HCT116 (cell line): ENCODE measurements around the gene IL1RAPL2. TPM values are rescaled to one million over a fixed set of nuclear protein-coding genes. Genes with fewer than 3 reads are reported as not detected.

Experiments
- ATAC-seq: fragments of 200-7000 bp; cut with Tn5 transposase; 2 replicates; pipeline ENCODE4 v1.9.1; 2020; ENCODE audit warnings: mild to moderate bottlenecking, moderate library complexity
- BruUV-seq: library from RNA; stranded (reverse); fragments of 400-500 nt; replicated peaks from 2 replicates; lab custom pipeline; 2021; lab: Mats Ljungman, UMichigan
- CTCF ChIA-PET: fragments of 300-600 bp; sonication (Branson Sonifier 250); formaldehyde crosslinking; loops from one replicate; lab custom pipeline; 2021; ENCODE audit warnings: antibody characterized with exemption; lab: Charles Lee
- POLR2A ChIA-PET: fragments of 300-600, 350-600 bp; sonication (Branson Sonifier 250); formaldehyde crosslinking; loops from one replicate; lab custom pipeline; 2021; ENCODE audit warnings: antibody characterized with exemption; lab: Charles Lee
- RAD21 ChIA-PET, 2 experiments: fragments of 300-600 bp; sonication (Branson Sonifier 250); formaldehyde crosslinking; loops; one replicate each; lab custom pipeline; 2023; ENCODE audit warnings: low total read pairs in 2 of 2; ENCODE audit not compliant: uncharacterized antibody in 2 of 2, unreplicated experiment in 2 of 2, low non-redundant PET in 1 of 2; lab: Charles Lee
- DNase-seq: peaks from one replicate; pipeline ENCODE4 v3.0.0-alpha.2; 2010; ENCODE audit warnings: low read depth, low spot score
- H2AFZ ChIP-seq: fragments of 200-600 bp; shearing (Covaris generic), sonication (generic); 2 replicates; pipeline ENCODE4 v1.6.1; 2017; ENCODE audit warnings: low read depth, mixed run types, mixed read lengths, antibody characterized with exemption, low read length; ENCODE audit not compliant: poor library complexity, severe bottlenecking
- H3K27ac ChIP-seq: 2 replicates; pipeline ENCODE4 v1.5.1; 2012; ENCODE audit warnings: low read depth, low read length
- H3K27me3 ChIP-seq: fragments of 200-600 bp; sonication (generic); 2 replicates; pipeline ENCODE4 v1.6.1; 2016; ENCODE audit warnings: mixed run types, low read length, mixed read lengths; ENCODE audit not compliant: insufficient read depth
- H3K36me3 ChIP-seq, 2 experiments: fragments of 200-500 bp in 1 of 2; fragments of 200-600 bp in 1 of 2; sonication (Bioruptor generic) in 1 of 2; sonication (generic) in 1 of 2; 2 replicates each; pipeline versions ENCODE4 v1.5.1 to v1.6.1; 2014 to 2016; ENCODE audit warnings: low read length in 2 of 2, inconsistent platforms in 1 of 2, mixed read lengths in 1 of 2, mixed run types in 1 of 2; ENCODE audit not compliant: insufficient read depth in 2 of 2, control insufficient read depth in 1 of 2
- H3K4me1 ChIP-seq, 2 experiments: fragments of 200-600 bp in 1 of 2; sonication (generic) in 1 of 2; 2 replicates each; pipeline versions ENCODE4 v1.5.1 to v1.6.1; 2012 to 2017; ENCODE audit warnings: low read length in 2 of 2, inconsistent platforms in 1 of 2, mild to moderate bottlenecking in 1 of 2, mixed read lengths in 1 of 2, mixed run types in 1 of 2, moderate library complexity in 1 of 2; ENCODE audit not compliant: insufficient read depth in 2 of 2, control insufficient read depth in 1 of 2
- H3K4me2 ChIP-seq: fragments of 200-600 bp; sonication (generic); 2 replicates; pipeline ENCODE4 v1.6.1; 2017; ENCODE audit warnings: mixed run types, low read length, mixed read lengths
- H3K4me3 ChIP-seq, 2 experiments: fragments of 200-600 bp in 1 of 2; sonication (generic) in 1 of 2; replicated peaks in 1 of 2; 2 replicates each; pipeline ENCODE4 v1.5.1; 2011 to 2016; ENCODE audit warnings: low read length in 2 of 2, control low read depth in 1 of 2, low read depth in 1 of 2, mild to moderate bottlenecking in 1 of 2, mixed read lengths in 1 of 2, mixed run types in 1 of 2
- H3K79me2 ChIP-seq: fragments of 200-600 bp; sonication (generic); 2 replicates; pipeline ENCODE4 v1.6.1; 2017; ENCODE audit warnings: mild to moderate bottlenecking, mixed run types, low read length, moderate library complexity, mixed read lengths; ENCODE audit not compliant: insufficient read depth
- H3K9ac ChIP-seq: fragments of 200-600 bp; sonication (generic); 2 replicates; pipeline ENCODE4 v1.6.1; 2016; ENCODE audit warnings: low read length, mixed read lengths
- H3K9me2 ChIP-seq: fragments of 200-600 bp; sonication (generic), shearing (Covaris generic); 2 replicates; pipeline ENCODE4 v1.6.1; 2017; ENCODE audit warnings: mixed run types, mild to moderate bottlenecking, moderate library complexity; ENCODE audit not compliant: insufficient read depth
- H3K9me3 ChIP-seq, 2 experiments: fragments of 200-500 bp in 1 of 2; fragments of 200-600 bp in 1 of 2; sonication (Bioruptor generic) in 1 of 2; sonication (generic) in 1 of 2; 2 replicates each; pipeline ENCODE4 v1.6.1; 2014 to 2017; ENCODE audit warnings: low read length in 2 of 2, mixed read lengths in 2 of 2, inconsistent platforms in 1 of 2, low read depth in 1 of 2, mild to moderate bottlenecking in 1 of 2, mixed run types in 1 of 2, moderate library complexity in 1 of 2; ENCODE audit not compliant: control insufficient read depth in 1 of 2, insufficient read depth in 1 of 2
- H4K20me1 ChIP-seq: fragments of 200-600 bp; sonication (generic), shearing (Covaris generic); 2 replicates; pipeline ENCODE4 v1.6.1; 2017; ENCODE audit warnings: mixed run types, mild to moderate bottlenecking, moderate library complexity; ENCODE audit not compliant: insufficient read depth
- ATF3 ChIP-seq: IDR thresholded peaks from 2 replicates; pipeline ENCODE4 v1.6.1; 2012
- CEBPB ChIP-seq: IDR thresholded peaks from 2 replicates; pipeline ENCODE4 v1.6.1; 2012; ENCODE audit warnings: low read depth
- EGR1 ChIP-seq: IDR thresholded peaks from 2 replicates; pipeline ENCODE4 v1.6.1; 2012; ENCODE audit warnings: low read depth
- EZH2 ChIP-seq: fragments of 200-600 bp; sonication (generic); IDR thresholded peaks from 2 replicates; pipeline ENCODE4 v1.6.1; 2017; ENCODE audit warnings: antibody characterized with exemption, mixed run types
- FOSL1 ChIP-seq: IDR thresholded peaks from 2 replicates; pipeline ENCODE4 v1.6.1; 2012; ENCODE audit warnings: low read depth
- JUND ChIP-seq: IDR thresholded peaks from 2 replicates; pipeline ENCODE4 v1.6.1; 2012
- MAX ChIP-seq: IDR thresholded peaks from 2 replicates; pipeline ENCODE4 v1.6.1; 2012
- POLR2A ChIP-seq: IDR thresholded peaks from 2 replicates; pipeline ENCODE4 v1.7.0; 2011; ENCODE audit warnings: borderline replicate concordance; ENCODE audit not compliant: insufficient read depth, insufficient read length; ENCODE audit errors: extremely low read depth
- POLR2AphosphoS5 ChIP-seq: IDR thresholded peaks from 2 replicates; pipeline ENCODE4 v1.6.1; 2011; ENCODE audit warnings: mild to moderate bottlenecking, low read depth, low read length, moderate library complexity
- REST ChIP-seq: IDR thresholded peaks from 2 replicates; pipeline ENCODE4 v1.6.1; 2012; ENCODE audit warnings: low read depth
- SIN3A ChIP-seq: IDR thresholded peaks from 2 replicates; pipeline ENCODE4 v1.6.1; 2012; ENCODE audit warnings: low read depth
- SP1 ChIP-seq: IDR thresholded peaks from 2 replicates; pipeline ENCODE4 v1.6.1; 2012; ENCODE audit warnings: low read depth
- SRF ChIP-seq: IDR thresholded peaks from 2 replicates; pipeline ENCODE4 v1.6.1; 2012; ENCODE audit warnings: low read depth
- TCF7L2 ChIP-seq: IDR thresholded peaks from 2 replicates; pipeline ENCODE4 v1.7.0; 2011; ENCODE audit warnings: borderline replicate concordance, inconsistent platforms; ENCODE audit not compliant: insufficient read depth, insufficient read length; ENCODE audit errors: extremely low read depth
- YY1 ChIP-seq: IDR thresholded peaks from 2 replicates; pipeline ENCODE4 v1.6.1; 2011; ENCODE audit warnings: low read length, low read depth, moderate library complexity, mild to moderate bottlenecking; ENCODE audit not compliant: insufficient replicate concordance; ENCODE audit errors: extremely low read depth
- ZBTB33 ChIP-seq: IDR thresholded peaks from 2 replicates; pipeline ENCODE4 v1.6.1; 2011; ENCODE audit warnings: mild to moderate bottlenecking, low read length, moderate library complexity; ENCODE audit not compliant: insufficient replicate concordance; ENCODE audit errors: extremely low read depth
- ZFX ChIP-seq: fragments of 450-650 bp; IDR thresholded peaks from 2 replicates; pipeline ENCODE4 v1.6.1; 2017
- ZNF274 ChIP-seq: fragments of 200-500 bp; sonication (Bioruptor generic); IDR thresholded peaks from 2 replicates; pipeline ENCODE4 v1.6.1; 2014; ENCODE audit warnings: mild to moderate bottlenecking, low read depth, low read length, inconsistent platforms
- intact Hi-C: fragments of 100-400 bp; cut with micrococcal nuclease; formaldehyde crosslinking; loops from 2 replicates; pipeline ENCODE4 v1.10.0; 2022
- total RNA-seq: library from RNA; stranded (reverse); gene quantifications from one replicate; pipeline ENCODE4 v1.2.1, GENCODE V29; 2021; ENCODE audit not compliant: unreplicated experiment

Gene IL1RAPL2
- total RNA-seq, 1 experiment from 2014 or later = not detected

- POLR2A ChIA-PET = no interaction called here
- no peak overlapping the region for H2AFZ ChIP-seq
- intact Hi-C loops = no loop called here
- H3K9me2 ChIP-seq = no peaks in the 10 kb centered on the region
- no peak overlapping the region for H3K4me3 ChIP-seq
- H3K27me3 ChIP-seq = no peaks in the 10 kb centered on the region
- no peak overlapping the region for H3K4me2 ChIP-seq
- ATAC-seq = no peak
- no peak overlapping the region for H3K9ac ChIP-seq
- H3K79me2 ChIP-seq = no peaks in the 10 kb centered on the region
- RAD21 ChIA-PET = no interaction called here
- H3K27ac ChIP-seq = no peak overlapping the region
- no peaks in the 10 kb centered on the region for H3K36me3 ChIP-seq
- H3K4me1 ChIP-seq = no peaks in the 10 kb centered on the region
- DNase-seq = no peak
- no peaks in the 10 kb centered on the region for H4K20me1 ChIP-seq
- CTCF ChIA-PET = no interaction called here
- no peak for TF ChIP-seq ATF3
- no peak for TF ChIP-seq ZNF274
- no peak for TF ChIP-seq SIN3A
- TF ChIP-seq YY1 = no peak
- TF ChIP-seq CEBPB = no peak
- TF ChIP-seq EZH2 = no peak
- no peak for TF ChIP-seq ZBTB33
- no peak for TF ChIP-seq EGR1
- TF ChIP-seq TCF7L2 = no peak
- no peak for TF ChIP-seq SRF
- no peak for TF ChIP-seq FOSL1
- TF ChIP-seq ZFX = no peak
- TF ChIP-seq POLR2AphosphoS5 = no peak
- no peak for TF ChIP-seq MAX
- no peak for TF ChIP-seq SP1
- no peak for TF ChIP-seq JUND
- TF ChIP-seq POLR2A = no peak
- no peak for TF ChIP-seq REST
- BruUV-seq = no TSS peak
- H3K9me3 ChIP-seq = no peaks in the 10 kb centered on the region
Measured at GRCh38 chrX:105349476-105349875, 783.5 kb downstream of the IL1RAPL2 start.
